Mesodermal cell (in vitro differentiated cells): Measurements from ENCODE around the gene TMEM244.

Source experiments
- H3K27ac ChIP-seq: 2 replicates; pipeline ENCODE4 v1.7.0; 2013; ENCODE audit warnings: mild to moderate bottlenecking, low read depth, low read length, moderate library complexity; ENCODE audit not compliant: severe bottlenecking
- H3K36me3 ChIP-seq: 2 replicates; pipeline ENCODE4 v1.7.1; 2013; ENCODE audit warnings: mild to moderate bottlenecking, low read length, moderate library complexity; ENCODE audit not compliant: control insufficient read depth, insufficient read depth
- H3K4me1 ChIP-seq: one replicate; pipeline ENCODE4 v1.7.1; 2013; ENCODE audit warnings: mild to moderate bottlenecking, low read length; ENCODE audit not compliant: insufficient read depth, control insufficient read depth, poor library complexity, severe bottlenecking
- H3K4me3 ChIP-seq: 2 replicates; pipeline ENCODE4 v1.7.0; 2013; ENCODE audit warnings: low read length, control low read depth, mild to moderate bottlenecking; ENCODE audit not compliant: insufficient read depth, poor library complexity, severe bottlenecking; ENCODE audit errors: extremely low read depth
- H3K9me3 ChIP-seq: 2 replicates; pipeline ENCODE4 v1.7.1; 2013; ENCODE audit warnings: mild to moderate bottlenecking, low read length, moderate library complexity; ENCODE audit not compliant: control insufficient read depth
- WGBS, 2 experiments: methylation state at CpG; one replicate each; pipeline ENCODE4 v1.1.5; 2013; ENCODE audit warnings: missing lambda C conversion rate in 2 of 2; ENCODE audit not compliant: insufficient coverage in 2 of 2; 5-methylcytosine and 5-hydroxymethylcytosine counted together

The TMEM244 gene

GRCh38 chr6:129785756-129786135 is 75.4 kb downstream of the TMEM244 start:
- WGBS, 2 experiments, result 88% methylated on average over 1 of the region's 1 CpG; no CpG with 5 or more reads in 1 of the 2 experiments
- Histone ChIP-seq H3K9me3 (no peaks in the 10 kb centered on the region), H3K4me3 (no peak overlapping the region), H3K27ac (no peak overlapping the region), H3K36me3 (no peaks in the 10 kb centered on the region), H3K4me1 (no peaks in the 10 kb centered on the region)

GRCh38 chr6:129785047-129785755 is 75.9 kb downstream of the TMEM244 start:
- H3K36me3 ChIP-seq, result no peaks in the 10 kb centered on the region
- H3K27ac ChIP-seq, result no peak overlapping the region
- no peak overlapping the region for H3K4me3 ChIP-seq
- no peaks in the 10 kb centered on the region for H3K9me3 ChIP-seq
- H3K4me1 ChIP-seq, result no peaks in the 10 kb centered on the region
- WGBS, 2 experiments, result 75 to 100% methylated on average over 1 to 2 of the region's 4 CpGs
